Activated CD4-positive, alpha-beta T cell treated with anti-CD3 and anti-CD28 coated beads, Interleukin-2, amount 50 U/mL, for 16 hours (primary cell): ENCODE results near the gene LINC00632.
"Not testable (repeated sequence)": the region's sequence is repeated elsewhere in the genome, so short reads cannot be mapped to it uniquely, and the experiment has no call there.

Experiments used
- DNase-seq: peaks from one replicate; pipeline ENCODE4 v3.0.0-alpha.2; 2020

The LINC00632 gene

DNA sequence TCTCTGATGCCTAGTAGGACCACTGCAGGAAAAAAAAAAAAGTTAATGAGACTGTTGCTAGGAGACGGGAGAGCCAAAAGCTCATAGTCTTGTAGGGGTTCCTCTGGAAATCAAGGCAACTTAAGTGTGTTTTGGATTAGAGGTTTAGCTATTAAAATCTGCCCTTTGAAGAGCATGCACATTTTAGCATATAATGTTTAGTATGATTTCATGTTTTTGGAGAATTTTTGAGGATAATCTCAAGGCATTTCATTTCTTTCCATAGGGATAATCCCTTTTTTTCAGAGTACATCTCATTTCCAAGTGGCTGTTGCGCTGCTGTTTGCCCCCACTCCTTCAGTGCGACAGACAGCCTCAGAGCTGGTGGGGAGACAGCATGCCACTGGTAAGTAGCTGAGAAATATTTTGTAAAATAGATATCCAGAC lies at the start of gene LINC00632:
TSS of gene LINC00632 (plus strand) at position 339 of the 426 bp plus-strand sequence.
- DNase-seq = no peak

DNA sequence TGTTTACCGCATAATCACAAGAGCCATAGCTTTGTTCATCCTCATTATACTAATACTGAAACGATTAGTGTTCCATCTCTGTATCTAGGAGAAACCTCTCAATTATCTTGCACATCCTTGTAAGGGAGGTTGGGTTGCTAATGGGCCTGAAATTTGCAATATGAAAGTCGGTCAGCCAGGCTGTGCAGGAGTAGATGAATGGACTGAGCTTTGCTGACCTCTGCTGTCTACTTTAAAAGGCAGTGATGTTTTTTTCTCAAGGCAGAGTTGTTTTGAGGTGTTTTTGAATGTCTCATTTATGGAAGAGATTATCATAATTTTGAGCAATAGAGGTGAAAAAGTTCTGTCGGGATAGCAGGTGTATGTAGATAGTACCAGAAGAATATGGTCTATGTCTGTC lies 47.9 kb upstream of the LINC00632 start:
- no peak for DNase-seq

DNA sequence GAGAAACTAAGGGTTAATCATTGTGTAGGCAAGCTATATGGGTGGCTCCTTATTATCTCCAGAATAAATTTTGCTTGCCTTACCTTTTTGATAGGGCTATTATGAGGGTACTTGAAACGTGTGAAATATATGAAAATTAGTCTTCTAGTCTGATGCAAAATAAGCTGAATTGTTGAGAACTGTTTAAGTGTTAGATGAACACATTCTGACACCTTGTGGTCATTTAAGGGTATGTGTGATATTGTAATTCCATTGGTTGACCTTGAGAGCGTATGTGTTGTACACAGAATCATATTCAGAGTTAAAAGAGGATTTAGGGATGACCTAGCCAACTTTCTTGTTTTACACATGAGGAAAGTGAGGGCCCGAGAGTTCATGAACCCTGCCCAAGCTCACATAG lies 44.6 kb upstream of the LINC00632 start:
- peak; percentile 6 for DNase-seq

DNA sequence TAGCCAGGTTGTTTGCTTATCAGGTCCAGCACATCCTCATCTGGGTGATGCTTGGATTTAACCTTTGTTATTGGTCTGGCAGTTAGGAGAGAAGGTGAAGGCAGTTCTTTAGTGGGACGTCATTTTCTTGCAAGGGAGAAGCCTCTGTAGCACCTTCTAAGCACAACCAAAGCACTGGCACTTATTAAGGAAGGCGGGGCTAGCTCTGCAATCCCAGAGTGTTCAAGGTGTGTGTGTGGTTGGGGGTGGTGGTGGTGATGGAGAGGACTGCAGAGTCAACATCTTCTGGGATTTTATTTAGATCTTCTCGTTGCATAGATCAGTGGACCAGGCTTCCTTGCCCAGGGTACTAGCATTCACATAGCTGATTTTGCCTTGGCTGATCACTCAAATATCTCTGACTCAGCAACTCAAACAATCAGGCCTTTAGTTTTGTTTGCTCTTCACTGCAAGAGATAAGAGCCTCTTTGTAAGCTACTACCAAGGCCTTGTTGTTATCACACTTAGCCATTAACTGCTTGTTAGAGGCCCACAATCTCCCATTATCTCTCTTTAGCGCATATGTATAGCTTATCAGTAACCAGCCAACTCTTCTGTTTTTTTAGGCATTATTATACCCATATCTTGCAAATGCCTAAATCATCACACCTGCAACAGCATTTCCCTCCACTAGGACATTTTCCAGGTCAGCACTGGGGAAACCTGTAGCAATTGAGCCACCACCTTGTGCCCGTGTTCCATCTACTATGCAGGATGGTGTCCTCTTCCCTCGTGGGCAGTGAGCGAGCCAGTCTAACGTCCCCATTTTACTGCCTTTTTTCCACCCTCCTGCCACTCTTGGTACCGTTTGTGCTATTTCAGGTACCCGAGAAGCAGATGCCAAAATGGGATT lies 36.5 kb upstream of the LINC00632 start:
- DNase-seq = no peak

DNA sequence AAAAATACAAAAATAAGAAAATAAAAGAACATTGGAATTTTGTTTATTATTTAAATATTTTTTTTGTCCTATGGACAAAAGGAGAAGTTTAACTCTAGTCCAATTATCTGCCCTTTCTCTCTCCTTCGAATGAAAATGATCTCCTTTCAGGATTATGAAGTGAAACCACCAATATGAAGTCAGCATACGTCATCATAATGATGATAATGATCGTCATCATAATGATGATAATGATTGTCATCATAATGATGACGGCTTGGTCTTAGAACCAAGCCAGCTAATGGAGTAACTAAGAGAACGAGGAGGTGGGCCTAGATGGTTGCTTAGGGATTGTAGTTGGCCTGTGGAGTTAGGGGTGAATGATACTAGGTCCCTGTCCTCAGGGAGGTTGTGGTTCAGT lies 21.9 kb upstream of the LINC00632 start:
- DNase-seq = no peak

DNA sequence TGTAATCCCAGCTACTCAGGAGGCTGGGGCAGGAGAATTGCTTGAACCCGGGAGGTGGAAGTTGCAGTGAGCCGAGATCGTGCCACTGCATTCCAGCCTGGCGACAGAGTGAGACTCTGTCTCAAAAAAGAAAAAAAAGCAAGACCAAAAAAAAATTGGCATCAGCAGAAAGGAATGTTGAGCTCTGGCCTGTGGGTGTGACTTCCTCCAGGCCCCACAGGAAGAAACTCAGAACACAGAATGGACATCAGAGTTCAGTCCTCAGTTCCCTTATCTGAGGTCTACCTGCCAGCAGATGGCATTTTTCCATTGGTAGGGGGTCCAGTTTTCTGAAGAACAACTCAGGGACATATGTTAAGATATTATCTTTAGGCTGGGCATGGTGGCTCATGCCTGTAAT lies 18.0 kb upstream of the LINC00632 start:
- DNase-seq = not testable (repeated sequence)

DNA sequence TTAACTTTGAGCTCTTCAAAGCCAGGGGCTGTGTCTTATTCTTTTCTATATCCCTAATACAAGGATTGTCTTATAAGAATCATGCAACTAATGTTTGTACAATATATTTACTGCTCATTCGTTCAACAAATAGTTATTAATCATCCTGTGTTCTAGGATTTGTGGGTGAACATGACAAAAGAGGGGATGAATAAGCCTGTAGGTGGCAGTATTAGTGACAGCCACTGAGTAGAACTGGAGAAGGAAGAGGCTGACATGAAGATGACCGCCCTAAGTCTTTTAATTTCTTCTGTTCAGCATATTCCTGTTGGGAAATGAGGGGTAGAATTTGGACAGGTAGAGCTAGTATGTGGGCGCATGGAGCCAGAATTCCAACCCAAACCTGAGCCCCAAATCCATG lies 11.9 kb upstream of the LINC00632 start:
- DNase-seq = peak; percentile 1

DNA sequence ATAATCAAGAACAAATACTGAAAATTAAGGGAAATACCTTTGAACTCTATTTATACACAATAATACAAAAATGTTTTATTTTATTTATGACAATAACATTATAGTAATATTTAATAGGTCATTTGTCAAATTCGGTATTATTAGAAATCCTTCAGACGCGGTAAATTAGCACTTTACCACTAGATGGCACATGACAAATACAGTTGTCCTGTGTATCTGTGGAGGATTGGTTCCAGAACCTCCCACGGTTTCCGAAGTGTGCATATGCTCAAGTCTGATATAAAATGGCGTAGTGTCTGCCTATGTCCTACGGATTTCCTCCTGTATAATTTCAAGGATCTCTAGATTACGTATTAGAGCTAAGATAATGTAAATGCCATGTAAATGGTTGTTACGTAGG lies 8.1 kb upstream of the LINC00632 start:
- peak; percentile 21 for DNase-seq

DNA sequence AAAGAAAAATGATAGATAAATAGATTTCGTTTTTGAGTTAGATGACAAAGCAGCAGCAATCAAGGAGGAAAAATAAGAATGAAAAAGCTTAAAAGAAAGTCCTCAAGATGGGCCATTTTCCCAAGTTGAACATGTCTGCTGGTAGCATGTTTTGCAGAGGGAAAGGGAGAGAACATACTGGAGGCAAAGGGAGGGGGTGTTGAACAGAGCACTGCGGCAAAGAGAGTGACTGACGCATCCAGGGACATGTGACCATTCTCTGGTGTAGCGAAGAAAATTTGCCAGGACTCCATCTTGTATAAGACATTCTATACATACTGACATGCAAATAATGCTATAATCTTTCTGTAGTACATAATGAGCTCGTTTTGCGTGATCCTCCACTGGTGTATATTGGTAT lies 1.2 kb downstream of the LINC00632 start:
- no peak for DNase-seq

DNA sequence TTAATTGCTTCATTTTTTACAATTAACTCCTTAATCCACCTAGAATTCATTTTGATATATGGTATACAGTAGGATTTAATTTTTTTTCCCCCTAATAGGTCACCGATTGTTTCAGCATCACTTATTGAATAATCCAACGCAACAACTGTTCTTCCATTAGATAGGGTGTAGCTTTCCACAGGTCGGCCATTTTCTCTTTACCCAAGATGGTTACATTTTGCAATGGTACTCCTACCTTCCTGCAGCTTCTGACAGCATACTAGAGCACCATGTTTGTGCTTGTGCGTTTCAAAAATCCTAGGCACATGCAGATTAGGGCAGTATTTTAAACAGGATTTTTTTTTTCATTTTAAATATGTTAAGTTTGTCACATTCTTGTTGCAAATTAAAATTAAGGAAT lies 2.3 kb downstream of the LINC00632 start:
- DNase-seq = no peak

DNA sequence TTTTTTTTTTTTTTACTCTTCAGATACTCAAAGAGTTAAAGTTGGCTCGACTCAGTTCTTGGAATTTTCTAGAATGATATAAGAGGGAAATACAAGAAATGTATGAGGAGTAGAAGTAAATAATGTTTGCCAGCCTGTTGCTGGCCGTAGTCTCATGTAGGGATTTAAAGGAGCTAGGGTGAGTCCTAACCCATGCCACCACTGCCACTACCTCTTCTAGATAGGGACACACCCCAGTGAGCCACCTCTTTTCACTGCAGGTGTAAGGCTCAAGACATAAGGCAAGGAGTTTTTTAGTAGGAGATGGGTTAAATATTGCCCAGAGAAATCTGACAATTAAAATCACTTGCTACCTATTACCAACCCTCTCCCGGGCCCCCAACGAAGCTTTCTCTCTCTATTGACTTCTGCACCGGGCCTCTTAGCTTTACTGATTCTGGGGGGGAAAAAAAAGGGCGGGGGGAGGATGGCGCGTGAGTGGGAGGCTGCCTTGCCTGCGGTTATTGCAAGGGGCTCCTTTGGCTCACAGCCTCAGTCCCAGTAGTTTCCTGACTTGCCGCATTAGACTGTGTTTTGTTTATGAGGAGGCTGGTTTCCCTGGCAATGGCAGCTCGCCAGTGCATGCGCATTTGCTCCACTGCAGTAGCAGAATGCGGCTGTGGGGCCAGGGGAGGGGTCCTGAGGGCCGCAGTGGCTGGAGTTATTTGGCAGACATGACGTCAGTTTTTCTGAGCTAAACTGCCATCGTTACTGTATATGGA lies 3.0 kb downstream of the LINC00632 start:
- DNase-seq = peak; percentile 33

DNA sequence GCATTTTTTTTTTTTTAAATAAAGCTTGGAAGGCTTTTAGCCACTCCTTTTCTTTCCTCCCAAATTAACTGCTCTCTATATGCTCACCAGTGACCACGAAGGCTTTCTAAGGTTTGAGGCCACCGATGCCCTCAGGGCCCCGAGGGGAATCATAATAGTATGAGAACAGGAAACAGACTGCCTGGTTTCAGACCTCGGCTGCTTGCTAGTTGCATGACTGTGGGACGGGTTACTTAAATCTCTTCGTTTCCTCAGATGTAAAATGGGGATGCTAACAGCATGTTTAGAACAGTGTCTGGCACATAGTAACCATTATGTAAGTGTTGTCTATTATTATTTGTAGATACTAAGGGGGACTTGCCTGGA lies 3.6 kb downstream of the LINC00632 start:
- no peak for DNase-seq

DNA sequence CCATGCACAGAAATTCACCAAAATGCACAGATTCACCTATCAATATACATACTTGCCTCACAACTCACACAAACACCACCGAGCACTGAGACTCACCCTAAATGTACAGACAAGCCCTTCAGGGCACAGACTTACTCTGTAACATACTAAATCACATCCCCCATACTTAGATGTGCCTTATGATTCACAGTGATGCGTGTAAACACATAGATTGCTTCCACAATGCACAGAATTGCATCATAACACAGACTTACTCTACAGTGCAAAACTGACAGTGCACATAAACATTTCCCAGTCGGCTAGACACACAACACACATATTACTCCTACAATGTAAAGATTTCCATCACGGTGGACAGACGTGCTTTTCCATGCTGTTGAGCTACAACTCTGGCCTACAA lies 6.2 kb downstream of the LINC00632 start:
- DNase-seq = no peak

DNA sequence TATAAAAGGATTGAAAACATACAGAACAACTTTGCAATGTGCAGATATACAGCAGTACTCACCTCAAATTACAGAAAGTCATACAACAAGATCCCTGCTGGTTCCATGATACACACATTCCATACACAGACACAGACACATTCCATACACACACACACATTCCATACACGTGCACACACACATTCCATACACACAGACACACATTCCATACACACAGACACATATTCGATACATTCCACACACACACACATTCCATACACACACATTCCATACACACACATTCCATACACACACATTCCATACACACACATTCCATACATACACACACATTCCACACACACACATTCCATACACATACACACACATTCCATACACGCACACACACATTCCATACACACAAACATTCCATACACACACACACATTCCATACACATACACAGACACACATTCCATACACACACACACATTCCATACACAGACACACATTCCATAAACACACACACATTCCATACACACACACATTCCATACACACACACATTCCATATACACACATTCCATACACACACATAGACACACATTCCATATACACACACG lies 13.7 kb downstream of the LINC00632 start:
- no peak for DNase-seq

DNA sequence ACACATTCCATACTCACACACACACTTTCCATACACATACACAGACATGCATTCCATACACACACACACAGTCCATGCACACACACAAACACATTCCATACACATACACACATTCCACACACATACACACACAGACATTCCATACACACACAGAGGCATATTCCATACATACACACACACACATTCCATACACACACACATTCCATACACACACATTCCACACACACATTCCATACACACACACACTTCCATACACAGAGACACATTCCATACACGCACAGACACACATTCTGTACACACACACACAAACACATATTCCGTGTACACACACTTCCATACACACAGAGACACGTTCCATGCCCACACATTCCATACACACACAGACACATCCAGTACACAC lies 14.8 kb downstream of the LINC00632 start:
- DNase-seq = no peak

DNA sequence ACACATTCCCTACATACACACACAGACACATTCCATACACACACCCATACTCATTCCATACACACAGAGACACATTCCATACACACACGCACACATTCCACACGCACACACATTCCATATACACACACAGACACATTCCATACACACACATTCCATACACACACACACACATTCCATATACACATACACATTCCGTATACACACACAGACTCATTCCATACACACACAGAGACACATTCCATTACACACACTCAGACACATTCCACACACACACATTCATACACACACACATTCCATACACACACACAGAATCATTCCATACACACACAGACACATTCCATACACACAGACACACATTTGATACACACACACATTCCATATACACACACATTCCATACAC lies 15.2 kb downstream of the LINC00632 start:
- no peak for DNase-seq

DNA sequence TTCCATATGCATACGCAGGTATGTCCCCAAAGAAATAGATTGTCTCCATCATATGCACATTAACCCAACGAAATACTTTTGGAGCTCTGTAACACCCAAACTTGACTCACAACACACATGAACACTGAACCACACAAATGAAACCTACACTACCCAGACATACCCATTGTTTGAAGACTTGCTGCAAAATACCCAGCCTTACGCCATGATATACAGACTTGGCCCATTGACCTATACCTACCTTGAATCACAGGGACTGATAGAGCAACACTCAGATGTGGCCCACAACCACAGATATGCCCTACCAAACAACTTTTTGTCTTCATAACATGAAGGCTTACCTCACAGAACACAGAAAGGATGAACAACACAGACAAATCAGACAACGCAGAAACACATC lies 15.9 kb downstream of the LINC00632 start:
- no peak for DNase-seq

DNA sequence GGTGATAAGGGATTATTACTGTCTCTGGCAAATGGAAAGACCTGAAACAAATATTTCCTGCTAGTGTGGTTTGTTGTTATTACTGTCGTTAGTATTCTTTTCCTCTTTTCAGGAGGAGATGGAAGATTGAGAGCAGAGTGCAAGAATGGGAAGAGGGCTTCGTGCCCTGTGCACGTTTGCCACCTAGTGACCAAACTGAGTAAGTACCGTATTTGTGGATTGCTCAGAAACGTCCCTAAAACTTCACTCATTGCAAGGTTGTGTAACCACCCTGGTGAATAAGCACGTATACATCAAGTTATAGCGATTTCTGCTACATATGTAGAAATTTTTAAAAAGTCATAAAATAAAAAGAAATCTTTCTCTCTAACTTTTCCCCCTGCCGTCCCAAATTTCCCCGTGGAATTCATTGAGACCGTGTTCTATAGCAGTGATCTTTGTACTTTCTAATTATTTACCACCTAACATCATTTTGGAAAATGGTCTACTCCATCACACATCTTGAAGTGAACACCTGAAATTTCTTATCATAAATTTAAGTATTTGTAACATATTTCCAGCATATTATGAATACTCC lies 24.3 kb downstream of the LINC00632 start:
- DNase-seq = peak; percentile 37

DNA sequence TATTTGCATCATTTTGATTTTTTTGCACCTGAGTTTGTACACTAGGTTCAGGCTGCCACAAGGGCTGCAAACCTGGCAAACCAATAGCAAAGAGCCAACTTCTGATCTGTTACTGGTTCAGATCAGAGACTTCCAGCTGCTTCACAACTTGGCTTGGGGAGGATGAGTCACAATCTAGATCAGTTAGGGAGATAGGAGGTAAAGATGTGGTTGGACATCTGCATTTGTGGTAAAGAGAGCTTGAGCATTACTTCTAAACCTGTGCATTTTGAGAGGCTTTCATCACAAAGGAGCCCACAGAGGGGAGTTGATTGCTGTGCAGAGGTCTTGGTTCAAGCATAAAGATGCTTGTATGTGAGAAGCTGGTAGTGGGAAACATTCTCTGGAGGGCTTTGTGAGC lies 34.5 kb downstream of the LINC00632 start:
- DNase-seq = peak; percentile 62

DNA sequence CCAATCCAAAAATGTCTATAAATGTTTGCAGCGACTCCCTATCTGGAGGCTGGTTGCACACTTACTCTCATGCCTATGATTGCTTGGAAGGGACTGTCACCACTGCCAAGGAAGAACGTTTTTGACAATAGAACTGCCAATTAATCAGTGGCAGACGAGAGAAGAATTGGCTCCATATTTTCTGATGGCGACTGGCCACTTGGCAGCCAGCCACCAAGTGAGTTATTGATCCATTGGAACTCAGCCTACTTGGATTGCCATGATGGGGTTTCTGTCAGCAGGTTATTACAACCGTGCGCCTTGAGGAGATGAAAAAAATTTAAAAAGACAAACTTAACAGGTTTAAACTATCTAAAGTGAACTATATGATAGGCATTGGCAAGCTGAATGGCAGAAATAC lies 47.4 kb downstream of the LINC00632 start:
- no peak for DNase-seq

DNA sequence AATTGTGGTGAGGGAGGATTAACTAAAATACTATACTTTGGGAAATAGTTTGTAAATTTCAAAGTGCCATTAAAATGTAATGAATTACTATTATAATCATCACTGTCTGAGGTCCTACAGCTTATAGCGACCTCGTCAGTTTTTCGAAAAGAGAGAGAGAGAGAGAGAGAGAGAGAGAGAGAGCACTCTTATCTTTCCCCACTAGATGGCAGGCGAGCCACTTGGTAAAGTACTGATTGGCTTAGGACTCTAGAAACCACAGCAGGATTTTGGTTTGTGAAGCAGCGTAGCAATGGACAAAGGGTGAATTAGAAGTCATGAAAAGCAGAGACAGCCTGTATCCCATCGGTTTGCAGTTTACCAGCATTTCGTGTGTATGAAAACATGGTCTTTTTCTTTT lies 52.5 kb downstream of the LINC00632 start:
- DNase-seq = peak; percentile 60

DNA sequence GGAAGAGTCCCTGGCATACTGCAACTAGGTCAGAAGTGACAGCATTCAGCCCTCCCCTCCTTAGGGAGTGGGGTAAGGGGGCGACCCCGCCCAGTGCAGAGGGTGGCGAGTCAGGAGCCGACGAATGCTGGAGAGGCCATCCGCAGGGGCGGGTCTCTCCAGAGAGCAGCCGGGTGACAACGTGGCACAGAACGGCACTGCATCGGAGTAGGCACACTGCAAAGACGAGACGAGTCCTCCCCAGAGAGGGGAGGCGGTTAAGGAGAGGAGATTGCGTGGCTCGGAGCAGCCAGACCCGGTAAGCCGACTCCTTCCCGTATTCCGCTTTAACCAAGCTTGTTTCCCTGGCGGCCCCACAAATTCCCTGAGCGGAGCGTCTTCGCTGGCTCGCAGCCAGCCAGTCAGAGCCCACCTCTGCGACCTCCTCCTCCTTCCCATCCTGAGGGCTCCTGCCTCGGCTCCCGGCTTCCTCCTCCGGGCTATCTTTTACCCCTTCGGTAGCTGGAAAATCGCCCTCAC lies 54.9 kb downstream of the LINC00632 start:
- peak; percentile 26 for DNase-seq
